A673 (cell line): Measurements from ENCODE around the gene TRPC4AP. TPM values are rescaled to one million over a fixed set of nuclear protein-coding genes. Genes with fewer than 3 reads are reported as not detected.

Source experiments
- BruUV-seq: library from RNA; stranded (reverse); fragments of 400-500 nt; replicated peaks from 2 replicates; lab custom pipeline; 2021; lab: Mats Ljungman, UMichigan
- CTCF ChIA-PET: fragments of 300-600 bp; sonication (Branson Sonifier 250); formaldehyde crosslinking; loops from one replicate; lab custom pipeline; 2022; ENCODE audit warnings: antibody characterized with exemption; lab: Charles Lee
- POLR2A ChIA-PET: fragments of 300-600 bp; sonication (Branson Sonifier 250); formaldehyde crosslinking; loops from one replicate; lab custom pipeline; 2022; ENCODE audit warnings: antibody characterized with exemption; ENCODE audit not compliant: low non-redundant PET; lab: Charles Lee
- DNase-seq: peaks from one replicate; pipeline ENCODE4 v3.0.0-alpha.2; 2015; ENCODE audit warnings: low spot score
- H3K27ac ChIP-seq: fragments of 200-600 bp; sonication (generic); 2 replicates; pipeline ENCODE4 v1.5.1; 2016; ENCODE audit warnings: mixed run types, low read depth, mild to moderate bottlenecking, mixed read lengths, antibody characterized with exemption, low read length; ENCODE audit not compliant: poor library complexity, severe bottlenecking
- H3K27me3 ChIP-seq: fragments of 200-600 bp; sonication (generic); replicated peaks from 2 replicates; pipeline ENCODE4 v1.6.1; 2017; ENCODE audit warnings: mixed run types, low read depth, mild to moderate bottlenecking, mixed read lengths, antibody characterized with exemption, low read length; ENCODE audit not compliant: insufficient read depth, poor library complexity
- H3K36me3 ChIP-seq: fragments of 200-600 bp; sonication (generic); 2 replicates; pipeline ENCODE4 v1.6.1; 2016; ENCODE audit warnings: mixed run types, mild to moderate bottlenecking, mixed read lengths, antibody characterized with exemption, low read length; ENCODE audit not compliant: insufficient read depth, poor library complexity, severe bottlenecking
- H3K4me1 ChIP-seq: fragments of 200-600 bp; sonication (generic); 2 replicates; pipeline ENCODE4 v1.6.1; 2017; ENCODE audit warnings: mixed run types, mild to moderate bottlenecking, mixed read lengths, antibody characterized with exemption, low read length; ENCODE audit not compliant: insufficient read depth, poor library complexity, severe bottlenecking
- H3K4me3 ChIP-seq: fragments of 200-600 bp; sonication (generic); 2 replicates; pipeline ENCODE4 v1.5.1; 2016; ENCODE audit warnings: low read depth, mixed run types, mild to moderate bottlenecking, mixed read lengths, low read length; ENCODE audit not compliant: poor library complexity, severe bottlenecking
- H3K9me3 ChIP-seq: fragments of 200-600 bp; sonication (generic); 2 replicates; pipeline ENCODE4 v1.6.1; 2016; ENCODE audit warnings: mixed run types, low read depth, mild to moderate bottlenecking, mixed read lengths, antibody characterized with exemption, low read length; ENCODE audit not compliant: poor library complexity, severe bottlenecking
- EZH2 ChIP-seq: fragments of 200-600 bp; sonication (generic); IDR thresholded peaks from 2 replicates; pipeline ENCODE4 v1.6.1; 2017; ENCODE audit warnings: borderline replicate concordance, low read depth, mild to moderate bottlenecking, mixed read lengths, antibody characterized with exemption, low read length; ENCODE audit not compliant: poor library complexity, severe bottlenecking
- intact Hi-C: fragments of 100-400 bp; cut with micrococcal nuclease; formaldehyde crosslinking; loops from one replicate; pipeline ENCODE4 v1.10.0; 2022; ENCODE audit not compliant: unreplicated experiment
- total RNA-seq: library from RNA; stranded (reverse); gene quantifications from 2 replicates; pipeline ENCODE4 v1.2.3, GENCODE V29; 2021
- TF ChIP-seq, protein P1 (sequence below): fragments of 300-800, 200-600 bp; sonication (generic); conservative IDR thresholded peaks from 2 replicates; pipeline ENCODE4 v1.5.1; 2017; ENCODE audit warnings: low read depth, mild to moderate bottlenecking, antibody characterized with exemption, low read length, moderate library complexity, mixed read lengths

Gene TRPC4AP
- total RNA-seq, 1 experiment from 2014 or later: 34.6 TPM

DNA sequence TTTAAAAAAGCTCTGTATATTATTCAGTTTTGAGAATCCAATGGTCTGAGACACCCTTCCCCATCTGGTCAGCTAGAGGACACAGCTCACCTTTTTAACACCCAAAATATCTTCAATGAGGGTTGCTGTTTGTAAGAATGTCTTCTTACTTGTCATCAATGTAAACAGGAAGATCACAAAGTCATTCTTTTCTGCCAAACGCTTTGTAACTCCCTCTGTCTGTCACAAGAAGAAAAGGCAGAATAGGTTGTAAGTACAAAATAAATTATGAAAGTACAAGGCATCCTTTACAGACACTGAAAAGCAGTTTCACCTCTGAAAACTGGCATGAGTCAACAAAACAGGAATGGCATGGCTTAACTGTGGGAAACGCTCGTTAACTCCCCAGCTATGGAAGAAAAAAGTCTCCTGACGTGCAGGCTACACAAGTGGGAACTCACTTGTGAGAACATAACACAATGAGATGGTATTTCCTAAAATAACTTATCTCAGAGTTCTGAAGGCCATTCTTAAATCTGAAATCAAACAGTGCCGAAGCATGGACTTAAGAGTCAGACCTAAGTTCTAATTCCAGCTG is 42.7 kb downstream of the TRPC4AP start:
- BruUV-seq: no TSS peak
- H3K4me3 ChIP-seq: no peak overlapping the region
- H3K9me3 ChIP-seq: no peaks in the 10 kb centered on the region
- H3K4me1 ChIP-seq: no peaks in the 10 kb centered on the region
- H3K36me3 ChIP-seq: peaks cover 8% of the 10 kb centered on the region
- no peak for DNase-seq
- no peaks in the 10 kb centered on the region for H3K27me3 ChIP-seq
- H3K27ac ChIP-seq: no peak overlapping the region
- intact Hi-C loops: no loop called here
- TF ChIP-seq, protein P1, sequence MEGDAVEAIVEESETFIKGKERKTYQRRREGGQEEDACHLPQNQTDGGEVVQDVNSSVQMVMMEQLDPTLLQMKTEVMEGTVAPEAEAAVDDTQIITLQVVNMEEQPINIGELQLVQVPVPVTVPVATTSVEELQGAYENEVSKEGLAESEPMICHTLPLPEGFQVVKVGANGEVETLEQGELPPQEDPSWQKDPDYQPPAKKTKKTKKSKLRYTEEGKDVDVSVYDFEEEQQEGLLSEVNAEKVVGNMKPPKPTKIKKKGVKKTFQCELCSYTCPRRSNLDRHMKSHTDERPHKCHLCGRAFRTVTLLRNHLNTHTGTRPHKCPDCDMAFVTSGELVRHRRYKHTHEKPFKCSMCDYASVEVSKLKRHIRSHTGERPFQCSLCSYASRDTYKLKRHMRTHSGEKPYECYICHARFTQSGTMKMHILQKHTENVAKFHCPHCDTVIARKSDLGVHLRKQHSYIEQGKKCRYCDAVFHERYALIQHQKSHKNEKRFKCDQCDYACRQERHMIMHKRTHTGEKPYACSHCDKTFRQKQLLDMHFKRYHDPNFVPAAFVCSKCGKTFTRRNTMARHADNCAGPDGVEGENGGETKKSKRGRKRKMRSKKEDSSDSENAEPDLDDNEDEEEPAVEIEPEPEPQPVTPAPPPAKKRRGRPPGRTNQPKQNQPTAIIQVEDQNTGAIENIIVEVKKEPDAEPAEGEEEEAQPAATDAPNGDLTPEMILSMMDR: no peak
- CTCF ChIA-PET: no interaction called here
- POLR2A ChIA-PET: no interaction called here

DNA sequence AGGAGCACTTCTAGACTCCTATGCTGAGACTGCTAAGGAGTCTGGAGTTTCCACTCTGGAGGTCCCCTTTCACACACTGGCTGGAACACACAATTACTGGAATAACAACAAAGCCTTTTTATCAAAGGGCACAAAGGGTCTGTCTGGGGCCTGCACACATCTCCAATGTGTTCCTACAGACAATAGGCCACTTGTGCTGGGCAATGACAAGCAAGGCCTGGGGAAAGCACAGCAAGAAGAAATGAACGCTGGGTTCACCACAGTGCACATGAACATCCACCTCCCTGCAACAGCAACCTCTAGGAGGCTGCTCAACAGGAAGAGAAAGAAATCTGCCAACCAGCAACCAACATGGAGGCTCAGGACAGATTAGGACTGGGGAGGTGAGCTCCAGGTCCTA is 43.9 kb downstream of the TRPC4AP start:
- Histone ChIP-seq H3K9me3 (no peaks in the 10 kb centered on the region), H3K4me3 (no peak overlapping the region), H3K27ac (no peak overlapping the region), H3K36me3 (peaks cover 8% of the 10 kb centered on the region), H3K27me3 (no peaks in the 10 kb centered on the region), H3K4me1 (no peaks in the 10 kb centered on the region)
- no TSS peak for BruUV-seq
- ChIA-PET POLR2A (no interaction called here), CTCF (no interaction called here)
- intact Hi-C loops: no loop called here
- DNase-seq: no peak
- no peak for TF ChIP-seq EZH2
- TF ChIP-seq, protein P1: no peak

DNA sequence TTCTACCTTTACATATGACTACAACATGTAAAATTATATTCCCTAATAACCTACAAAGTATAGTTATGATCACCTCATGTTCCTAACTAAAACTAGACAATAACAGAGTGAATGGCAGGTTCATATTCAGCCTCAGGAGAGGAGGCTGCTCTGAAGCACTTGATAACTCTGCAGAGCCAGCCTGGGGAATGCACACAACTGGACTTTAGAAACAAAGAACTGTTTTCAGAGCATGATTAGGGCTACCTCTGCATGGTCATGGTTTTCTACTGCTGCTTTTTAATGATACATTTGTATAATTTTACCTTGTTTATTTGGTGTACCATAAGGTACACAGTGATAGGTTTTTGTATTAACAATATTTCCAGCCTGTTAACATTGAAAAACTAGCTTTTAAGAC is 50.3 kb downstream of the TRPC4AP start:
- BruUV-seq: no TSS peak
- H3K36me3 ChIP-seq: no peaks in the 10 kb centered on the region
- H3K4me1 ChIP-seq: no peaks in the 10 kb centered on the region

More for the DNA sequence above, 50.3 kb downstream of the TRPC4AP start:
- intact Hi-C loops: no loop called here
- ChIA-PET CTCF (no interaction called here), POLR2A (no interaction called here)
- H3K9me3 ChIP-seq: no peaks in the 10 kb centered on the region
- no peak for DNase-seq
- H3K27ac ChIP-seq: no peak overlapping the region
- TF ChIP-seq, protein P1: no peak
- TF ChIP-seq EZH2: no peak
- no peak overlapping the region for H3K4me3 ChIP-seq
- H3K27me3 ChIP-seq: no peaks in the 10 kb centered on the region
